Measurements from ENCODE around the gene ZNF529.

ZNF529 gene

DNA sequence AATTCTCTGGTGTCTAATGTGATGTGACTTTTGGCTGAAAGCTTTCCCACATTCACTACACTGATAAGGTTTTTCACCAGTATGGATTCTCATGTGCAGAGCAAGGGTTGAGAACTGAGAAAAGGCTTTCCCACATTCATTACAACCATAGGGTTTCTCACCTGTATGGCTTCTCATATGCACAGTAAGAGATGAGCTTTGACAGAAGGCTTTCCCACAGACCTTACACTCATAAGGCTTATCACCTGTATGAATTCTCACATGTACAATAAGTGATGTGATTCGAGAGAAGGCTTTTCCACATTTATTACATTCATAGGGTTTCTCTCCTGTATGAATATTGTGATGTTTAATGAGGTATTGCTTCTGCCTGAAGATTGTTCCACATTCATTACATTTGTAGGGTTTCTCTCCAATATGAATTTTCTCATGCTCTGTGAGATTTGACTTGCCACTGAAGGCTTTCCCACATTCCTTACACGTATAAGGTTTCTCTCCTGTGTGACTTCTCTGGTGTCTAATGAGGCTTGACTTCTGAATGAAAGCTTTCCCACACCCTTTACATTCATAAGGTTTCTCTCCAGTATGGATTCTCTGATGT, 59.0 kb downstream of the ZNF529 start:
- DNase-seq (ENCODE audit: low read depth, low spot score), result no peak

DNA sequence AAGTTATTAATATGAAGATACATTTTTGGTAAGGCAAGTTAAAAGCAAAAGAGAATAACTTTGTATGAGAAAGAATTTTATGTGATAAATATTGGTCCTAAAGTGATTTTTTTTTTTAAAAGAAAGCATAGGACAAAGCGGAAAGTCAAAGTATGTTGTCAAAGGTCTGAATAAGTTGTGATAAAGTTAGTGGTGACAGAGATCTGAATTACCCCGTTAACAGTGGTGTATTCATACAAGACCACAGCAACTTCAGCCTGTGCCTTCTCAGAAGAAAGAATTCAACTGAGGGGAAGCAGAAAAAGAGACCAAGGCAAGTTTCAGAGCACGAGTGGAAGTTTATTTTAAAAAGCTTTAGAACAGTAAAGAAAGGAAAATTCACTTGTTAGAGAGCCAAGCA, 64.8 kb downstream of the ZNF529 start:
- DNase-seq (ENCODE audit: low read depth, low spot score), result no peak

GRCh38 chr19:36501973-36502372, 71.1 kb downstream of the ZNF529 start:
- no peak for DNase-seq (ENCODE audit: low read depth, low spot score)

- DNase-seq (ENCODE audit: low read depth, low spot score), result no peak
Observed at GRCh38 chr19:36497001-36497400, 76.1 kb downstream of the ZNF529 start.
